HG02943 (cell line): Measurements from ENCODE around the gene RCOR1.
"Not testable (repeated sequence)": the region's sequence is repeated elsewhere in the genome, so short reads cannot be mapped to it uniquely, and the experiment has no call there.

Experiments used
- ATAC-seq: cut with Tn5 transposase; IDR thresholded peaks from one replicate; pipeline ENCODE4 v1.9.1; 2021; ENCODE audit warnings: mild to moderate bottlenecking, low read depth, moderate library complexity; ENCODE audit not compliant: unreplicated experiment

Gene RCOR1

GRCh38 chr14:102590667-102591099 is 1.8 kb upstream of the RCOR1 start:
- ATAC-seq = no peak

GRCh38 chr14:102591372-102591943 is 991 bp upstream of the RCOR1 start:
- no peak for ATAC-seq

GRCh38 chr14:102592763-102593060 is 263 bp downstream of the RCOR1 start:
- ATAC-seq = peak; percentile 13

- ATAC-seq = peak; percentile 10
Measured at GRCh38 chr14:102593061-102593824, 794 bp downstream of the RCOR1 start.

GRCh38 chr14:102593825-102594137 is 1.3 kb downstream of the RCOR1 start:
- no peak for ATAC-seq

GRCh38 chr14:102594514-102595175 is 2.2 kb downstream of the RCOR1 start:
- no peak for ATAC-seq

GRCh38 chr14:102601378-102601925 is 9.0 kb downstream of the RCOR1 start:
- no peak for ATAC-seq

- no peak for ATAC-seq
Measured at GRCh38 chr14:102602421-102603292, 10.2 kb downstream of the RCOR1 start.

- no peak for ATAC-seq
Measured at GRCh38 chr14:102603293-102603907, 11.0 kb downstream of the RCOR1 start.

GRCh38 chr14:102604183-102604582 is 11.7 kb downstream of the RCOR1 start:
- no peak for ATAC-seq

- ATAC-seq = no peak
Measured at GRCh38 chr14:102605029-102605428, 12.6 kb downstream of the RCOR1 start.

- no peak for ATAC-seq
Measured at GRCh38 chr14:102606296-102606695, 13.8 kb downstream of the RCOR1 start.

GRCh38 chr14:102608064-102608446 is 15.6 kb downstream of the RCOR1 start:
- ATAC-seq = peak; percentile 45

- no peak for ATAC-seq
Measured at GRCh38 chr14:102610968-102611811, 18.7 kb downstream of the RCOR1 start.

GRCh38 chr14:102616318-102616717 is 23.9 kb downstream of the RCOR1 start:
- ATAC-seq = no peak

- no peak for ATAC-seq
Measured at GRCh38 chr14:102616799-102617198, 24.4 kb downstream of the RCOR1 start.

GRCh38 chr14:102619012-102619411 is 26.6 kb downstream of the RCOR1 start:
- not testable (repeated sequence) for ATAC-seq

- ATAC-seq = no peak
Measured at GRCh38 chr14:102620413-102620812, 28.0 kb downstream of the RCOR1 start.

GRCh38 chr14:102622262-102622885 is 29.9 kb downstream of the RCOR1 start:
- no peak for ATAC-seq
